NCI-H1092 treated with DMSO at 0.1 percent for 48 hours (cell line): ENCODE data around the gene PEX14.
A peak's percentile ranks its signal among the peaks of the same experiment; 100 is the strongest.

Experiments
- DNase-seq: peaks from one replicate; lab custom pipeline; 2025; lab: John Stamatoyannopoulos, UW

PEX14 gene

DNA sequence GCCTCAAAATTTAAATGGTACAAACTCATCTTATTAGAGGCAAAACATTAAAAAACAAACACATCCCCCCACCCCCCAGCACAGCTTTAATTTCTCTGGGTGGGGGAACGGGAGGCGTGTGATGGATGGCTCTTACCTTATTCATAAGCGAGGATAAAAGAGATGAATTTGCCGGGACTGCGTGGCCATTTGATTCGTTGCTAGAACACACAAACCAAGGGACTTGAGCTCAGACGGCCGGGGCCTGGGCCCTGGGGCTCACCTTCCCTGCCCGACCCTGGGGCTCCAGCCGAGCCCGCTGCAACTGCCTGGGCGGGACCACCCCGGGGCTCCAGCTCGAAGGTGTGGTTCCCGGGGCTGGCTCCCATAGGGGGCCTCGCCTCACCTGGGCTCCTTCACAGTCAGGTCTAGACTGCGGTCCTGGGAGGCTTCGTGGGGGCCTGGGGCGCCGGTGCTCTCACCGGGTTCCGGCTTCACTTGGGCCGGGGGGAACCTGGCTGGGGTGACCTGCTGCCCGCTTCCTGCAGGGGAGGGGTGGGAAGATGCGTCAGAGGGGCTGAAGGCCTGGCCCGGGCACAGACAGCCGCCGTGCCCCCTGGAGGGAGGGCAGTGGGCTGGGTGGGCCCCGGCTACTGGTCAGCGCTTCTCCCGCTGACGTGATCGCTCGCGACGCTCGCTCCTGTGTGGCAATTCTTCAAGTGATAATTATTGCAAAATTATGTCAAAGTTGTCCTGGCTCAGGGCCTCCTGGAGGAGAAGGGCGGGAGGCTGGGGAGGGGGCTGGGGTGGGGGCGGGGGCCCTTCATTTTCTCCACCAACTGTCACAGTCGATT lies 176.0 kb downstream of the PEX14 start:
- no peak for DNase-seq

GRCh38 chr1:10651389-10651766 lies 176.6 kb downstream of the PEX14 start:
- no peak for DNase-seq

DNA sequence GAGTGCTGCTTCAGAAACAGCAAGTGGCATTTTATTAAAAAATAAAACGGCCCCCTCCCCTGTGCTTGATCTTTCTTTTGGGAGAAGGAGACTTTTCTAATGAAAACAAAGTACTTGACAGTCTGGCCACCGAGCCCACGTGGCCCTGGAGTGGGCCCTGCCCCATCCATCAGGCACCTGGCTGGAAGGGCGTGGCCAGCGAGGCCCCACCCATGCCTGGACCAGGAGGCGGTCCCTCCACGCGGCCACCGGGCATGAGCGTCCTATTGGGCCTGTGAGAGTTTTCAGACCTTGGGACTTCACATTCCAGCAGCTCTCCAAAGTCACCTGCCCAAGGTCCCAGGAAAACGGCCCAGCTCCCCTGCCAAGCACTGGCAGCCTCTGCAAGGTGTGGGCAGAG lies 177.0 kb downstream of the PEX14 start:
- DNase-seq = no peak

- DNase-seq = peak; percentile 53
Measured at GRCh38 chr1:10652626-10653025, 177.9 kb downstream of the PEX14 start.

DNA sequence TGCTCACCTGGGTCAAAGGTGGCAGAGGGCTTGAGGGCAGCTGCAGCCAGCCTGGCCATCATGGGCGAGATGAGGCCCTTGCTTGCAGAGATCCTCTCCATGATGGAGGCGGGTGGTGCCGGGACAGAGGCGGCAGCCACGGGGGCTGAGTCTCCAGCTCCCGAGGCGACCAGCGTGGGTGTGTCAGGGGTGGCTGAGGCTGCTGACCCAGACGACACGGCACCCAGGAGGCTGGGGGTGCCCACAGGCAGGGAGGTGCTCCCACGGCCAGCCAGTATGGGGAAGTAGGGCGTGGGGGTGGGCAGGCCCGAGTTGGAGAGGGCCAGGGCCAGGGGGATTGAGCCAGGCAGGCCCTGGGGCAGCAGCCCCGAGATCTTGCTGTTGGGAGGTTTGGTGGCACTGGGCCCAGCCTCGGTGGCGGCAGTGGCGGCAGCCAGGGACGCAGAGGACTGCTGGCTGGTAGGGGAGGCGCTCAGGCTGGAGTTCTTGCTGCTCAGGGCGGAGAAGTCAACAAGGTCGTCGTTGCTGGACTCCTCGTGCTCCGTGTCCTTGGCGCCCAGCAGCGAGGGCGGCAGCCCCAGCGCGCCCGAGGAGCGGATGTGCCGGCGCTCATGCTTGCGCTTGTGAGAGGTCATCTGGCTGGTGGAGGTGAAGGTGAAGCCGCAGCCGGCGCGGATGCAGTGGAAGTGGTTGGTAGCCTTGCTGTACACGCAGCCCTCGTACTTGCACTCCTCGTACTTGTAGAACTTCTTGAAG lies 178.8 kb downstream of the PEX14 start:
- no peak for DNase-seq

GRCh38 chr1:10655002-10655401 lies 180.3 kb downstream of the PEX14 start:
- DNase-seq = no peak

GRCh38 chr1:10656431-10656830 lies 181.7 kb downstream of the PEX14 start:
- DNase-seq = no peak

- DNase-seq = no peak
Measured at GRCh38 chr1:10657088-10657847, 182.5 kb downstream of the PEX14 start.

- no peak for DNase-seq
Measured at GRCh38 chr1:10658396-10659066, 183.8 kb downstream of the PEX14 start.

GRCh38 chr1:10659218-10659617 lies 184.5 kb downstream of the PEX14 start:
- DNase-seq = no peak

DNA sequence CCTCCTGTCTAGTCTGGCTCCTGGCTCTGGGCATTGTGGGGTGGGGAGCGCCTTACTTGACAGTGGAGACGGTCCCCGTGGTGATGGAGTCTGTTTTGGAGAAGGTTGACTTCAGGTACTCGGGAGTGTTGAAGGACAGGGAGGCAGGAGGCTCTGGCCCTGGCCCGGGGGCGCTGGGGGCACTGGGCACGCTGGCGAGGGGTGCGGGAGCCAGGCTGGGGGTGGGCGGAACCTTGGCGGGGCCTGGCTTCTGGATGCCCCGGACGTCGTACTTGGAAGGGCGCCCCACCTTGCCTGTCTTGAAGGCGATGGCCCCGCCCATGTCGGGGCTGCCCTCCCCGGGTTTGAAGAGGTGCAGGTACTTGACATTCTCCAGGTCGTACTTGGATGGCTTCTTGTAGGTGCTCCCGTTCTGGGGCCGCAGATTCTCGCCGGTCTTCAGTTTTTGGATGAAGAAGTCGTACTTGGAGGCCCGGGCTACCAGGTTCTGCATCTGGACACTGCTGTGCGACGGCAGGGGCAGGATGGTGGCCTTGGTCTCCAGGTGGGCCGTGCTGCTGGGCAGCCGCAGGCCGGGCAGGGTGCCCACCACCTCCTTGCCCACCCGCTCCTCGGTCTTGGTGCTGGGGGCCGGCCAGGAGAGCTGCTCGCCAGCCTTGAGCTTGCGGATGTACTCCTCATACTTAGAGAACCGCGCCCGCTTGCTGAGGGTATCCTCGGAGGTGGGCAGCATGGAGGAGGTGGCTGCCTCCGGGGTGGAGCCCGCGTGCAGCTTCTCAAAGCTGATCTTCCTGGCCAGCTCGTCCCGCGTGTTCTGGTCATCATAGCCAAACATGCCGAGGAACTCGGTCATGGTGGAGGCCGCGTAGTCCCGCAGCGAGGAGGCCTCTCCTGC lies 185.1 kb downstream of the PEX14 start:
- DNase-seq = no peak

DNA sequence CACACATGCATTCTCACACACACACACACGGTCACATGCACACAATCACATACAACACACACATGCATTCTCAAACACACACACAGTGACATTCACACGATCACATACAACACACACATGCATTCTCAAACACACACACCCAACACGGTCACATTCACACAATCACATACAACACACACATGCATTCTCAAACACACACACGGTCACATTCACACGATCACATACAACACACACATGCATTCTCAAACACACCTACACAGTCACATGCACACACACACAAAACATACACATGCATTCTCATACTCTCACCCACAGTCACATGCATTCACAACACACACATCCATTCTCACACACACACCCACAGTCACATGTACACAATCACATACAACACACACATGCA lies 186.7 kb downstream of the PEX14 start:
- DNase-seq = no peak

DNA sequence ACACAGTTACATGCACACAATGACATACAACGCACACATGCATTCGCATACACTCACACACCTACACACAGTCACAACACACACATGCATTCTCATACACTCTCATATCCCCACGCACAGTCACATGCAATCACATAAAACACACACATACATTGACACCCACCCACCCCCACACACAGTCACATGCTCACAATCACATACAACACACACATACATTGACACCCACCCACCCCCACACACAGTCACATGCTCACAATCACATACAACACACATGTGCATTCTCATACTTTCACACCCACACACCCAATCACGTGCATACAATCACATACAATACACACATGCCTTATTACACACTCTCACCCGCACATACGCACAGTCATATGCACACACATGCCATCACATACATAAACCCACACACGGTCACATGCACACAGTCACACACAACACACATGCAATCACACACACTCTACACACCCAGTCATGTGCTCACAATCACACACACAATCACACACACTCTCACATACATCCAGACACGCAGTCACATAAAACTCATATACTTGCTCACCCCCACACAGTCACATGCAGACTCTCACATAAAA lies 187.4 kb downstream of the PEX14 start:
- DNase-seq = no peak

DNA sequence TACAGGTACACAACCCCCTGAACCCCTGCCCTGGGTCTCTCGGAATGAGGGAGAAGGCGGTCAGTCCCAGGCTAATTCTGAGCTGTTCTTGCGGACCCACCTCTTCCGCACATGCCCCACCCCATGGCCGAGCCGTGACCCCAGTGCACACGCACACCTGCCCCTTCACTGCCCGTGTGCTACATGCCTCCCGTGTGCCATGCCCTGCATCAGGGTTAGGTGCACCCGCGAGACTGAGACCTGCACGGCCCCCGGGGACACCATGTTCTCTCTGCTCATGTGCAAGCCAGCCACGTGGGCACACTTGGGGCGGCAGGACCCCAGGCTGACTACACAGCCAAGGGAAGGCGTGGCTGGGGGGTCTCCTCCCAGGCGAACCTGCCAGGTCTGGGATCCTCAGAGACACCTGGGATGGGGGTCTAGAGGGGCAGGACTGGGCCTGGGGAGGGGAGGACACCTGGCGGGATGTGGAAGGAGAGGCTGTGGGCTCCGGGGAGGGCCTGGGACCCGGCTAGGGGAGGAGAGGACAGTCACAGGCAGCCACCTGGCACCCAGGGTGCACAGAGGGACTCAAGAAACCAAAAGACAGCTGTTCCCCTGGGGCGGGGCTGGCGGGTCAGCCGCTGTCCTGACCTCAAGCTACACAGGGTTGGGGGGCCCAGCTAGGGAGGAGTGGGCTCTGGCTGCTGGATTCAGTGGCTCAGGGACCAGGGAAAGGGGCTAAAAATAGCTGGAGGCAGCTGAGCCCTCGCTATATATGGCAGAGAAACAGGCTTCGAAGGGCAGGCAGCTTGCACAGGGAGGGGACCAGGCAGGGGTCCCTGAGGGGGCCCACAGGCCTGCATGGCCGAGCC lies 188.3 kb downstream of the PEX14 start:
- no peak for DNase-seq

- DNase-seq = no peak
Measured at GRCh38 chr1:10663678-10664035, 188.9 kb downstream of the PEX14 start.

- DNase-seq = no peak
Measured at GRCh38 chr1:10664251-10664650, 189.5 kb downstream of the PEX14 start.

DNA sequence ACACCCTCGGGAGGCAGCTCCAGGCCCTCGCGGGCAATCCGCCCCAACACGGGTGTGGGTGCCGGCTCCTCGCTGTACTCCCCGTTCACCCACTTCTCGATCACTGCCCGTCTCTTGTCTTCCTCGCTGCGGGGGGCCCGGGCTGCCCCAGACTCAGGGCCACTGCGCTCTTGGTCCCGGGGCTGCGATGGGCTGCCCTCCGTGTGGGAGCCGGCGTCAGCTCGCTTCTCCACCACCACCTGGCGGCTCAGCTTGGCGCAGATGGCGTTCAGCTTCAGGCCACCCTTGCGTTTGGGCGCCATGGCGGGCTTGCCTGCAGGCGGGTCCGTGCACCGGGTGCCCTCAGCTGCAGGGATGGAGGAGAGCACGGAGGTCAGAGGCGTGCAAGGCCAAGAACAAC lies 190.5 kb downstream of the PEX14 start:
- no peak for DNase-seq

- no peak for DNase-seq
Measured at GRCh38 chr1:10665930-10666850, 191.4 kb downstream of the PEX14 start.
